Mucosa of descending colon (tissue), 3 donors: Measurements from ENCODE around the gene FST. TPM values are rescaled to one million over a fixed set of nuclear protein-coding genes. Genes with fewer than 3 reads are reported as not detected.

Experiments
- ATAC-seq: fragments of 200-7000 bp; cut with Tn5 transposase; one replicate; pipeline ENCODE4 v1.9.1; 2020; ENCODE audit warnings: mild to moderate bottlenecking, moderate library complexity
- DNase-seq, 3 donors: peaks; one replicate each; pipeline ENCODE4 v3.0.0-alpha.2; 2020
- H3K36me3 ChIP-seq: fragments of 200-600 bp; one replicate; pipeline ENCODE4 v1.8.0; 2021; ENCODE audit warnings: low read depth, mild to moderate bottlenecking
- H3K4me1 ChIP-seq: fragments of 200-600 bp; one replicate; pipeline ENCODE4 v1.8.0; 2021; ENCODE audit warnings: low read depth, mild to moderate bottlenecking
- H3K4me3 ChIP-seq: fragments of 200-600 bp; one replicate; pipeline ENCODE4 v1.8.0; 2021; ENCODE audit warnings: mild to moderate bottlenecking
- H3K9me3 ChIP-seq: fragments of 200-600 bp; one replicate; pipeline ENCODE4 v1.8.0; 2021; ENCODE audit warnings: mild to moderate bottlenecking
- CTCF ChIP-seq: fragments of 200-600 bp; IDR thresholded peaks from one replicate; pipeline ENCODE4 v1.8.0; 2022; ENCODE audit warnings: antibody characterized with exemption, mild to moderate bottlenecking
- intact Hi-C, 2 donors: fragments of 100-400 bp; cut with DNase I in 1 of 2; cut with micrococcal nuclease in 1 of 2; formaldehyde crosslinking; loops; one replicate each; pipeline versions ENCODE4 v1.11.0 to v1.11.1; 2022; cut with DNase I, micrococcal nuclease
- total RNA-seq, 3 donors: library from RNA; stranded (reverse); fragmentation: NEBNext Ultra II Directional in 2 of 3; extraction: Animal tissue kit (Norgen Biotek cat#: 25700) in 2 of 3; gene quantifications; one replicate each; pipeline versions ENCODE4 v1.2.1 to v1.2.4, GENCODE V29; 2021 to 2023
- donor health status: DM: no; HTN: no; CAD: no; lungs with moderate emphysema.
- donor health status: DM: no; HTN: no; CAD: no.
- donor health status: DM: no; HTN: yes; CAD: no.

Gene FST
- total RNA-seq, 3 donors from 2014 or later: 0.81 to 11.5 (median 2.8) TPM

- intact Hi-C loops: no loop called here
- Histone ChIP-seq H3K4me1 (no peaks in the 10 kb centered on the region), H3K4me3 (no peak overlapping the region), H3K9me3 (no peaks in the 10 kb centered on the region), H3K36me3 (no peaks in the 10 kb centered on the region)
- TF ChIP-seq CTCF: no peak
- ATAC-seq (no peak), DNase-seq (no peak)
Measured at GRCh38 chr5:53448851-53449250, 31.6 kb upstream of the FST start.

- no peak for TF ChIP-seq CTCF
- Histone ChIP-seq H3K9me3 (no peaks in the 10 kb centered on the region), H3K36me3 (no peaks in the 10 kb centered on the region), H3K4me1 (no peaks in the 10 kb centered on the region), H3K4me3 (no peak overlapping the region)
- ATAC-seq: no peak
- intact Hi-C loops: no loop called here
- DNase-seq: no peak
Measured at GRCh38 chr5:53453898-53454718, 26.3 kb upstream of the FST start.

- no peak for ATAC-seq
- DNase-seq: no peak
- Histone ChIP-seq H3K36me3 (no peaks in the 10 kb centered on the region), H3K4me1 (no peaks in the 10 kb centered on the region), H3K4me3 (no peak overlapping the region), H3K9me3 (no peaks in the 10 kb centered on the region)
- TF ChIP-seq CTCF: no peak
- intact Hi-C loops: no loop called here
Measured at GRCh38 chr5:53454719-53455000, 25.8 kb upstream of the FST start.

GRCh38 chr5:53456366-53456765 is 24.1 kb upstream of the FST start:
- no peak overlapping the region for H3K4me3 ChIP-seq
- no peaks in the 10 kb centered on the region for H3K9me3 ChIP-seq
- ATAC-seq: no peak
- H3K36me3 ChIP-seq: no peaks in the 10 kb centered on the region
- no peak for TF ChIP-seq CTCF
- intact Hi-C loops: no loop called here
- H3K4me1 ChIP-seq: no peaks in the 10 kb centered on the region
- no peak for DNase-seq

- DNase-seq (no peak), ATAC-seq (no peak)
- Histone ChIP-seq H3K36me3 (no peaks in the 10 kb centered on the region), H3K4me3 (no peak overlapping the region), H3K9me3 (no peaks in the 10 kb centered on the region), H3K4me1 (no peaks in the 10 kb centered on the region)
- intact Hi-C loops: no loop called here
- TF ChIP-seq CTCF: no peak
Measured at GRCh38 chr5:53463909-53464621, 16.4 kb upstream of the FST start.
